Ishikawa (cell line): ENCODE results near the gene PRDM10.

ENCODE experiments used
- CEBPB ChIP-seq: IDR thresholded peaks from 2 replicates; pipeline ENCODE4 v1.6.1; 2012
- CREB1 ChIP-seq: IDR thresholded peaks from 2 replicates; pipeline ENCODE4 v1.6.1; 2012; ENCODE audit warnings: low read depth
- EGR1 ChIP-seq: IDR thresholded peaks from 2 replicates; pipeline ENCODE4 v1.6.1; 2012
- EP300 ChIP-seq: IDR thresholded peaks from 2 replicates; pipeline ENCODE4 v1.6.1; 2012; ENCODE audit warnings: borderline replicate concordance
- FOXM1 ChIP-seq: IDR thresholded peaks from 2 replicates; pipeline ENCODE4 v1.6.1; 2012; ENCODE audit warnings: low read depth, borderline replicate concordance
- NFIC ChIP-seq: IDR thresholded peaks from 2 replicates; pipeline ENCODE4 v1.6.1; 2012
- RAD21 ChIP-seq: IDR thresholded peaks from 2 replicates; pipeline ENCODE4 v1.6.1; 2012; ENCODE audit warnings: low read depth
- TAF1 ChIP-seq: IDR thresholded peaks from 2 replicates; pipeline ENCODE4 v1.6.1; 2012; ENCODE audit warnings: low read depth, mild to moderate bottlenecking
- TCF12 ChIP-seq: IDR thresholded peaks from 2 replicates; pipeline ENCODE4 v1.6.1; 2012; ENCODE audit warnings: low read depth
- TEAD4 ChIP-seq: IDR thresholded peaks from 2 replicates; pipeline ENCODE4 v1.6.1; 2012
- USF1 ChIP-seq: IDR thresholded peaks from 2 replicates; pipeline ENCODE4 v1.6.1; 2012
- YY1 ChIP-seq: IDR thresholded peaks from 2 replicates; pipeline ENCODE4 v1.6.1; 2012; ENCODE audit warnings: low read depth
- ZBTB7A ChIP-seq: IDR thresholded peaks from 2 replicates; pipeline ENCODE4 v1.6.1; 2012; ENCODE audit warnings: low read depth
- TF ChIP-seq, protein P1 (sequence below): IDR thresholded peaks from 2 replicates; pipeline ENCODE4 v1.6.1; 2012
- TF ChIP-seq, protein P2 (sequence below): IDR thresholded peaks from 2 replicates; pipeline ENCODE4 v1.6.1; 2012; ENCODE audit warnings: low read depth, mild to moderate bottlenecking

PRDM10 gene

DNA sequence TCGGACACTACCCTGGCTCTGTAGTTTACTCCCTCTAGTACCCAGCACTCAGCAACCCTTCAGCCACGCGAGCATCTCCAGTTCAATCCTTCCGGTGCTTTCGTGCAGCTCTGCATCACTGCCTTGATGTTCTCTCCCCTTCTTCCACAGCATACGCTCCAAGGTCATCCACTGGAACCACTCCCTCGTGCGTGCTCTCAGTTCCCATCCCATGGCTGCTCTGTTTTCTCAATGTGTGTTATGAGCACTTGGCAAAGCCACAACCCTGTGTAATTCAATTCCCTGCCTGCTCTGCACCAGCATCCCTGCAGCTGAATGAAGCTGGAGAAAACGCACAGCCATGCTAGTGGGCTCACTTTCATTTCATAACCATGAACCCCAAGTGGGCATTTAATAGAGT lies 68.7 kb downstream of the PRDM10 start:
- TF ChIP-seq, protein P1, sequence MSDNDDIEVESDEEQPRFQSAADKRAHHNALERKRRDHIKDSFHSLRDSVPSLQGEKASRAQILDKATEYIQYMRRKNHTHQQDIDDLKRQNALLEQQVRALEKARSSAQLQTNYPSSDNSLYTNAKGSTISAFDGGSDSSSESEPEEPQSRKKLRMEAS, result no peak
- TF ChIP-seq NFIC (no peak), USF1 (no peak), EGR1 (no peak), EP300 (no peak), TCF12 (no peak), RAD21 (no peak), TEAD4 (no peak), YY1 (no peak), ZBTB7A (no peak), FOXM1 (no peak), CREB1 (no peak), CEBPB (no peak), TAF1 (no peak)
- TF ChIP-seq, protein P2, sequence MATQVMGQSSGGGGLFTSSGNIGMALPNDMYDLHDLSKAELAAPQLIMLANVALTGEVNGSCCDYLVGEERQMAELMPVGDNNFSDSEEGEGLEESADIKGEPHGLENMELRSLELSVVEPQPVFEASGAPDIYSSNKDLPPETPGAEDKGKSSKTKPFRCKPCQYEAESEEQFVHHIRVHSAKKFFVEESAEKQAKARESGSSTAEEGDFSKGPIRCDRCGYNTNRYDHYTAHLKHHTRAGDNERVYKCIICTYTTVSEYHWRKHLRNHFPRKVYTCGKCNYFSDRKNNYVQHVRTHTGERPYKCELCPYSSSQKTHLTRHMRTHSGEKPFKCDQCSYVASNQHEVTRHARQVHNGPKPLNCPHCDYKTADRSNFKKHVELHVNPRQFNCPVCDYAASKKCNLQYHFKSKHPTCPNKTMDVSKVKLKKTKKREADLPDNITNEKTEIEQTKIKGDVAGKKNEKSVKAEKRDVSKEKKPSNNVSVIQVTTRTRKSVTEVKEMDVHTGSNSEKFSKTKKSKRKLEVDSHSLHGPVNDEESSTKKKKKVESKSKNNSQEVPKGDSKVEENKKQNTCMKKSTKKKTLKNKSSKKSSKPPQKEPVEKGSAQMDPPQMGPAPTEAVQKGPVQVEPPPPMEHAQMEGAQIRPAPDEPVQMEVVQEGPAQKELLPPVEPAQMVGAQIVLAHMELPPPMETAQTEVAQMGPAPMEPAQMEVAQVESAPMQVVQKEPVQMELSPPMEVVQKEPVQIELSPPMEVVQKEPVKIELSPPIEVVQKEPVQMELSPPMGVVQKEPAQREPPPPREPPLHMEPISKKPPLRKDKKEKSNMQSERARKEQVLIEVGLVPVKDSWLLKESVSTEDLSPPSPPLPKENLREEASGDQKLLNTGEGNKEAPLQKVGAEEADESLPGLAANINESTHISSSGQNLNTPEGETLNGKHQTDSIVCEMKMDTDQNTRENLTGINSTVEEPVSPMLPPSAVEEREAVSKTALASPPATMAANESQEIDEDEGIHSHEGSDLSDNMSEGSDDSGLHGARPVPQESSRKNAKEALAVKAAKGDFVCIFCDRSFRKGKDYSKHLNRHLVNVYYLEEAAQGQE, result no peak

DNA sequence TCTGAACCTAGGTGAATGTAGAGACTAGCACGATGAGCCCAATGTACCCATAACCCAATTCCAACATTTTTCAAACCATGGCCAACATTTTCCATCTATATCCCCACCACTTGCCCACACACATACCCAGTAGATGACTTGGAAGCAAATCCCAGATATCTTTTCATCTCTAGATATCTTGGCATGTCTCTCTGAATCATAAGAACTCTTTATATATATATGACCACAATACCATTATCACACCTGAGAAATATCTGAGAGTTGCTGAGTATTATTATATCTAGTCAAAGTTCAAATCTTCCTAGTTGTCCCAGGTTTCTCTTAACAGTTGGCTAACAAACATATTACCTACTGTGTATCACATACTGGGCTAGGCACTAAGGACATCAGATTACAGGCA lies 69.4 kb downstream of the PRDM10 start:
- TF ChIP-seq NFIC (no peak), TCF12 (no peak), RAD21 (no peak), YY1 (no peak), ZBTB7A (no peak), TEAD4 (no peak), TAF1 (no peak), FOXM1 (no peak)
- TF ChIP-seq, protein P1, result no peak

DNA sequence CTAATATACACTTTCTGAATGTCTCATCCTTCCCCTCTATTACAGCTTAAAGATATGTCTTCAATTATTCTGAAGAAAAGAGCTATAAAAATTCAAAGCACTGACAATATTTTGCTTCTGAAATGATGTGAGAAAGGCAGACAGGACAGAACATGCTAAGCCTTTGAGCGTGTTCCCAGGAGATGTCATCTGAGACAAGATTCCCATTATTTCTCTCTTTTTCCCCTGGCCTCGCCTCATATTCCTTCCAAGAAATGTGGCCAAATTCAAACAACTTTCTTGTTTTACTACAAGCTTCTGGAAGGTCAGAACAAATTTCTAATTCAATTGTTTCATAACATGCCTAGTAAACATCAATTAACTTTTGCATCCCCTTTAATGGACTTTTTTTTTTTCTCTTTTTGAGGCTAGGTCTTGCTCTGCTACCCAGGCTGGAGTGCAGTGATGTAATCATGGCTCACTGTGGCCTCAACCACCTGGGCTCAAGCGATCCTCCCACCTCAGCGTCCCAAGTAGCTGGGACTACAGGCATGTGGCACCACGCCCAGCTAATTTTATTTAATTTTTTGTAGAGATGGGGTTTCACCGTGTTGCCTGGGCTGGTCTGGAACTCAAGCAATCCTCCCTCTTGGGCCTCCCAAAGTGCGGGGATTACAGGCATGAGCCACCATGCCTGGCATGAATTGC lies 70.1 kb downstream of the PRDM10 start:
- TF ChIP-seq FOXM1, result no peak
- TF ChIP-seq, protein P1, result no peak
- TF ChIP-seq USF1, result no peak
- TF ChIP-seq ZBTB7A, result no peak
- no peak for TF ChIP-seq TCF12
- no peak for TF ChIP-seq EGR1
- TF ChIP-seq NFIC, result no peak
- TF ChIP-seq, protein P2, result no peak
- TF ChIP-seq CREB1, result no peak
- no peak for TF ChIP-seq YY1
- TF ChIP-seq CEBPB, result no peak
- TF ChIP-seq EP300, result no peak
- TF ChIP-seq RAD21, result no peak
- no peak for TF ChIP-seq TAF1
- TF ChIP-seq TEAD4, result no peak

GRCh38 chr11:129930743-129931142 lies 71.9 kb downstream of the PRDM10 start:
- TF ChIP-seq USF1 (no peak), EP300 (no peak), YY1 (no peak), EGR1 (no peak), ZBTB7A (no peak), CEBPB (no peak), TCF12 (no peak), NFIC (no peak), TEAD4 (no peak), FOXM1 (no peak), CREB1 (no peak), TAF1 (no peak)
- TF ChIP-seq, protein P1, result no peak
- TF ChIP-seq, protein P2, result no peak
